DND-41 (cell line): ENCODE data around the gene RAB3C.

Experiments
- ATAC-seq: fragments of 200-7000 bp; cut with Tn5 transposase; 3 replicates; pipeline ENCODE4 v1.9.1; 2021; ENCODE audit warnings: low read depth; ENCODE audit not compliant: insufficient read depth
- DNase-seq: peaks from one replicate; pipeline ENCODE4 v3.0.0-alpha.2; 2020
- H2AFZ ChIP-seq: 2 replicates; pipeline ENCODE4 v1.6.0; 2012; ENCODE audit warnings: low read depth, low read length
- H3K27ac ChIP-seq: 2 replicates; pipeline ENCODE4 v1.5.1; 2012; ENCODE audit warnings: low read length, inconsistent platforms
- H3K27me3 ChIP-seq: fragments of 200-600 bp; sonication (generic); 2 replicates; pipeline ENCODE4 v1.6.0; 2012; ENCODE audit warnings: low read length, mild to moderate bottlenecking, inconsistent platforms; ENCODE audit not compliant: insufficient read depth, poor library complexity
- H3K36me3 ChIP-seq: 2 replicates; pipeline ENCODE4 v1.5.1; 2012; ENCODE audit warnings: low read length, inconsistent platforms; ENCODE audit not compliant: insufficient read depth
- H3K4me1 ChIP-seq: 2 replicates; pipeline ENCODE4 v1.5.1; 2012; ENCODE audit warnings: mild to moderate bottlenecking, low read length; ENCODE audit not compliant: insufficient read depth
- H3K4me2 ChIP-seq: 2 replicates; pipeline ENCODE4 v1.6.0; 2012; ENCODE audit warnings: mild to moderate bottlenecking, moderate library complexity, low read length, inconsistent platforms; ENCODE audit not compliant: insufficient read depth
- H3K4me3 ChIP-seq, 2 experiments: fragments of 200-600 bp in 1 of 2; shearing (Covaris generic) in 1 of 2; 2 replicates each; pipeline ENCODE4 v1.5.1; 2012 to 2016; ENCODE audit warnings: inconsistent platforms in 2 of 2, low read length in 2 of 2, mild to moderate bottlenecking in 2 of 2, low read depth in 1 of 2, moderate library complexity in 1 of 2
- H3K79me2 ChIP-seq: 2 replicates; pipeline ENCODE4 v1.6.0; 2012; ENCODE audit warnings: low read length, inconsistent platforms; ENCODE audit not compliant: insufficient read depth
- H3K9ac ChIP-seq: 2 replicates; pipeline ENCODE4 v1.6.0; 2012; ENCODE audit warnings: low read depth, mild to moderate bottlenecking, inconsistent platforms, low read length, moderate library complexity
- H3K9me3 ChIP-seq: 2 replicates; pipeline ENCODE4 v1.5.1; 2012; ENCODE audit warnings: low read length, moderate library complexity, mild to moderate bottlenecking, inconsistent platforms; ENCODE audit not compliant: insufficient read depth, severe bottlenecking
- H4K20me1 ChIP-seq: 2 replicates; pipeline ENCODE4 v1.6.0; 2012; ENCODE audit warnings: low read length; ENCODE audit not compliant: insufficient read depth
- CTCF ChIP-seq: IDR thresholded peaks from 2 replicates; pipeline ENCODE4 v1.5.1; 2012; ENCODE audit warnings: borderline replicate concordance, low read length, moderate library complexity, mild to moderate bottlenecking; ENCODE audit not compliant: poor library complexity, severe bottlenecking; ENCODE audit errors: extremely low read depth
- EZH2 ChIP-seq: IDR thresholded peaks from 3 replicates; pipeline ENCODE4 v1.6.1; 2012; ENCODE audit warnings: borderline replicate concordance, low read depth, mild to moderate bottlenecking, moderate library complexity, low read length, inconsistent platforms; ENCODE audit not compliant: severe bottlenecking

The RAB3C gene

GRCh38 chr5:58761407-58761806 is 178.5 kb downstream of the RAB3C start:
- H3K27ac ChIP-seq = no peak overlapping the region
- no peaks in the 10 kb centered on the region for H3K79me2 ChIP-seq
- TF ChIP-seq EZH2 (no peak), CTCF (no peak)
- H3K9ac ChIP-seq = no peak overlapping the region
- ATAC-seq (no peak), DNase-seq (no peak)
- H2AFZ ChIP-seq = no peak overlapping the region
- no peaks in the 10 kb centered on the region for H3K4me1 ChIP-seq
- no peak overlapping the region for H3K4me3 ChIP-seq
- H3K9me3 ChIP-seq = no peaks in the 10 kb centered on the region
- H3K4me2 ChIP-seq = no peak overlapping the region
- H3K36me3 ChIP-seq = no peaks in the 10 kb centered on the region
- no peaks in the 10 kb centered on the region for H3K27me3 ChIP-seq
- H4K20me1 ChIP-seq = no peaks in the 10 kb centered on the region

- Histone ChIP-seq H3K9me3 (no peaks in the 10 kb centered on the region), H3K4me1 (no peaks in the 10 kb centered on the region), H3K4me2 (no peak overlapping the region), H3K36me3 (no peaks in the 10 kb centered on the region), H3K27ac (no peak overlapping the region), H3K9ac (no peak overlapping the region), H3K27me3 (no peaks in the 10 kb centered on the region), H4K20me1 (no peaks in the 10 kb centered on the region), H3K4me3 (no peak overlapping the region), H3K79me2 (no peaks in the 10 kb centered on the region), H2AFZ (no peak overlapping the region)
- ATAC-seq = no peak
- TF ChIP-seq EZH2 = no peak
- no peak for TF ChIP-seq CTCF
- DNase-seq = no peak
Measured at GRCh38 chr5:58763390-58763789, 180.5 kb downstream of the RAB3C start.

- no peak overlapping the region for H3K27ac ChIP-seq
- H3K79me2 ChIP-seq = no peaks in the 10 kb centered on the region
- no peaks in the 10 kb centered on the region for H3K9me3 ChIP-seq
- H3K9ac ChIP-seq = no peak overlapping the region
- H3K4me3 ChIP-seq = no peak overlapping the region
- H3K27me3 ChIP-seq = no peaks in the 10 kb centered on the region
- DNase-seq (no peak), ATAC-seq (no peak)
- H3K4me2 ChIP-seq = no peak overlapping the region
- no peak for TF ChIP-seq EZH2
- TF ChIP-seq CTCF = no peak
- no peaks in the 10 kb centered on the region for H3K4me1 ChIP-seq
- H4K20me1 ChIP-seq = no peaks in the 10 kb centered on the region
- H2AFZ ChIP-seq = no peak overlapping the region
- H3K36me3 ChIP-seq = no peaks in the 10 kb centered on the region
Measured at GRCh38 chr5:58764199-58764598, 181.3 kb downstream of the RAB3C start.

- no peak overlapping the region for H2AFZ ChIP-seq
- H3K79me2 ChIP-seq = no peaks in the 10 kb centered on the region
- no peak for TF ChIP-seq CTCF
- TF ChIP-seq EZH2 = no peak
- no peak overlapping the region for H3K4me3 ChIP-seq
- H3K36me3 ChIP-seq = no peaks in the 10 kb centered on the region
- H3K9me3 ChIP-seq = no peaks in the 10 kb centered on the region
- no peaks in the 10 kb centered on the region for H3K4me1 ChIP-seq
- no peak for ATAC-seq
- no peak for DNase-seq
- H4K20me1 ChIP-seq = no peaks in the 10 kb centered on the region
- no peak overlapping the region for H3K27ac ChIP-seq
- H3K9ac ChIP-seq = no peak overlapping the region
- no peak overlapping the region for H3K4me2 ChIP-seq
- H3K27me3 ChIP-seq = no peaks in the 10 kb centered on the region
Measured at GRCh38 chr5:58765058-58765457, 182.2 kb downstream of the RAB3C start.
